ENCODE results near the gene SERINC2. TPM values are rescaled to one million over a fixed set of nuclear protein-coding genes. Genes with fewer than 3 reads are reported as not detected.

Gene SERINC2
- total and polyA plus RNA-seq, 2 of the 4 experiments (the other 2 are of a cell fraction), result 2.0 to 59.5 TPM

GRCh38 chr1:31381394-31382294 lies 31.4 kb upstream of the SERINC2 start:
- dilution Hi-C loops (cut with HindIII; ENCODE audit: low sequenced_read_pairs, unreplicated experiment), result no loop called here

More at GRCh38 chr1:31381394-31382294, 31.4 kb upstream of the SERINC2 start:
- POLR2A ChIA-PET (ENCODE audit: unreplicated experiment), result no interaction called here
- Histone ChIP-seq H3K18ac (ENCODE audit: low read depth, low read length) (no peak overlapping the region), H2BK5ac (ENCODE audit: low read depth, low read length, poor library complexity, severe bottlenecking) (no peak overlapping the region), H3K9me3 (ENCODE audit: control insufficient read depth, insufficient read depth, low read length) (no peaks in the 10 kb centered on the region), H4K20me1 (ENCODE audit: insufficient read depth, low read length) (no peaks in the 10 kb centered on the region), H2BK20ac (ENCODE audit: low read depth, low read length) (no peak overlapping the region), H3K4me2 (ENCODE audit: low read depth, low read length) (no peak overlapping the region), H2AFZ (replicated peaks; ENCODE audit: low read length, poor library complexity) (no peak overlapping the region), H4K8ac (ENCODE audit: low read depth in 2 of 2, low read length in 2 of 2) (no peak overlapping the region), H3K27me3 (ENCODE audit: control insufficient read depth, insufficient read depth, low read length) (peaks cover 5% of the 10 kb centered on the region; the same call in 1 of the 2 replicates), H3K4me1 (ENCODE audit: control insufficient read depth, insufficient read depth, low read length) (peaks cover 2% of the 10 kb centered on the region; the same call in 1 of the 2 replicates), H2BK15ac (ENCODE audit: low read depth, low read length) (no peak overlapping the region), H3K9me1 (ENCODE audit: insufficient read depth, low read length) (no peaks in the 10 kb centered on the region), H3K4me3 (ENCODE audit: insufficient read depth, low read depth, low read length) (no peak overlapping the region), H3K23ac (ENCODE audit: low read depth, low read length) (no peak overlapping the region), H3K14ac (replicated peaks; ENCODE audit: low read depth, low read length) (no peak overlapping the region), H2AK5ac (ENCODE audit: low read depth, low read length) (no peak overlapping the region), H3K56ac (ENCODE audit: extremely low read depth, insufficient read depth, low read length) (no peak overlapping the region), H3K9ac (ENCODE audit: low read depth, low read length) (no peak overlapping the region), H3K36me3 (ENCODE audit: control insufficient read depth, insufficient read depth, low read length) (no peaks in the 10 kb centered on the region), H3K27ac (ENCODE audit: insufficient read depth, low read length) (no peak overlapping the region), H3K4ac (ENCODE audit: low read depth, low read length) (no peak overlapping the region), H4K91ac (ENCODE audit: insufficient read depth, low read depth, low read length) (no peak overlapping the region), H4K5ac (ENCODE audit: low read depth, low read length) (no peak overlapping the region), H2AK9ac (replicated peaks; ENCODE audit: low read depth, low read length, poor library complexity) (no peak overlapping the region), H2BK120ac (ENCODE audit: low read depth, low read length) (no peak overlapping the region), H3K79me1 (ENCODE audit: low read depth in 1 of 2, low read length in 2 of 2) (no peaks in the 10 kb centered on the region)
- no peak for ATAC-seq (ENCODE audit: low read depth)
- in situ Hi-C loops (cut with MboI; ENCODE audit: low sequenced_read_pairs) (no loop called here), intact Hi-C loops (cut with micrococcal nuclease) (no loop called here)
- CTCF ChIA-PET, result no interaction called here
- WGBS, 2 experiments (ENCODE audit: extremely low coverage in 2 of 2, insufficient read length in 1 of 2), result 100% methylated on average over 1 of the region's 6 CpGs; no CpG with 5 or more reads in 1 of the 2 experiments
- no TSS peak for BruUV-seq (replicated peaks)
- no peak for TF ChIP-seq CTCF (conservative IDR thresholded peaks at IDR 0.05; ENCODE audit: low read depth, low read length)
- DNase-seq, result no peak

All from IMR-90 (cell line).